Measurements from ENCODE around the gene CACNA2D2.
A peak's percentile ranks its signal among the peaks of the same experiment; 100 is the strongest.

The CACNA2D2 gene

DNA sequence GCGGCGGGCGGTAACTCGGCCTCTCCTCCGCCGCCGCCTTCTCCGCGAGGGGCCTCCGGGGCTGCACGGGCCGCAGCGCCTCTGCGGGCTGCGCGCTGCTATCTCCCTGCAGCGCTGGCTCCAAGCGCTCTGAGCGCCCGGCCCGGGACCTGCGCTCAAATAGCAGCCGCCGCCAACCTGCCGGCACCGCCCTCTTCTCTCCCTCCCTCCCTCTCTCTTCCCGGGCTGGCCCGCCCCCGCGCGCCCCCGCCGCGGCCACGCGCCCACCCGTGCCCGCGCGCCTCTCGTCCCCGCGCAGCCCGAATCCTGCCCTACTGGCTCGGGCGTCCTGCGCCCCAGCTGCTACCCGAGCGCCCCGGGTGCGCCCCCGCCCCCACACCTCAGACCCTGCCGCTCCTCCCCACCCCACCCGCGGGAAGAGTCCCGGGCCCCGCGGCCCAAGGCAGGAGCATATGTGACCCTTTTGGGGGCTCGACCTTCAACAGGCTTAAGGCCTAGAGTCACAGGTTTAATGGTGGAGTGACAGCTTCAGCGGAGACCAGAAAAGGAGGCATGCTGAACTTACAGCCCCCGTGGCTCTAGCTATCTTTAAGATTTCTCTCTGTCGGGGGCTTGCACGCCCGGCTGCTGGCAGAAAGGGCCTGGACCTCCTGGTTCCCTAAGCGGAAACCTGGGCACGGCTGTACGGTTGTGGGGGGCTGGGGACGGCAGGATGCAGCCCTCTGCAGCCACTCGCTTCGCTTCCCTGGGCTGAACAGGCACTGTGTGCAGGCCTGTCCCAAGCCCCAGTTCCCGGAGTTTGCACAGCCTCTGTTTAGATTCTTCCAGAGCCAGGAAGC, at the start of gene CACNA2D2:
Gene CACNA2D2 (minus strand): TSS at position 131 of the 839 bp plus-strand sequence. CDS start 211 bp downstream, outside the sequence.
- peak; percentile 65 for DNase-seq (ENCODE audit: low spot score)

GRCh38 chr3:50552598-50552997, 49.2 kb upstream of the CACNA2D2 start:
- no peak for DNase-seq (ENCODE audit: low spot score)

DNA sequence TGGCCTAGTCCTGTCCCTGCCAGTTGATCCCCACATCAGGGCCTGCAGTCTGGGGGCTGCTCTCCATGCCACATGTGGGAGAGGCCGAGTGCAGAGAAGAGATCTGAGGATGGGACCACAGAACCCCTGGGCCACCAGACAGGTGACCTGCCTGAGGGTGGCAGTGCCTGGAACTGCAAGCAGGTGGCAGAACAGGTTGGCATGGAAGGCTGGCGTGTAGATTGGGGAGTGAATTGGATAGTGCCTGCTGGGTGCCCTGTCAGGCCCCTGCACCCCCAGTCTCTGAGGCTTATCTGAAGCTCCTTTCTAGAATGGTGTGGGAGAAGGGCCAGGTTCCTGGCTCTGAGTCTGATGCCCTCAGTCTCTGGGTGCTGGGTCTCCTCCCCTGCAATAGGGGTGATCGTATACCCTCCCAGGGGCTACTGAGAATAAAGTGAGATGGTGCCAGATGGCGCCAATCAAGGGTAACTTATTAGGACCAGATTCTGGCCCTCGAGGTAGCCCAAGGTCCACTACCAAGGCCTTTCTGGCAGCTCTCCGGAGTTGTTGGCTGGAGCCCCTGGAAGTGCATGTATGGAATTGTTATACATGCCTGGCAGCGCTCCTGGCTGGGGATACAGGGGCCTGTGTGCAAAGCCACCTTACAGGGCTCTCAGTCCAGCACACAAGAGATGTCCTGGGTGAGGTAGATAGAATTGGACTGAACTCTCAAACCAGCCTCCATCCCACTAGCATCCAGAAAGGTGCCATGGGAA, 48.4 kb upstream of the CACNA2D2 start:
- DNase-seq (ENCODE audit: low spot score): no peak

- DNase-seq (ENCODE audit: low spot score): no peak
Observed at GRCh38 chr3:50551054-50551659, 47.7 kb upstream of the CACNA2D2 start.

DNA sequence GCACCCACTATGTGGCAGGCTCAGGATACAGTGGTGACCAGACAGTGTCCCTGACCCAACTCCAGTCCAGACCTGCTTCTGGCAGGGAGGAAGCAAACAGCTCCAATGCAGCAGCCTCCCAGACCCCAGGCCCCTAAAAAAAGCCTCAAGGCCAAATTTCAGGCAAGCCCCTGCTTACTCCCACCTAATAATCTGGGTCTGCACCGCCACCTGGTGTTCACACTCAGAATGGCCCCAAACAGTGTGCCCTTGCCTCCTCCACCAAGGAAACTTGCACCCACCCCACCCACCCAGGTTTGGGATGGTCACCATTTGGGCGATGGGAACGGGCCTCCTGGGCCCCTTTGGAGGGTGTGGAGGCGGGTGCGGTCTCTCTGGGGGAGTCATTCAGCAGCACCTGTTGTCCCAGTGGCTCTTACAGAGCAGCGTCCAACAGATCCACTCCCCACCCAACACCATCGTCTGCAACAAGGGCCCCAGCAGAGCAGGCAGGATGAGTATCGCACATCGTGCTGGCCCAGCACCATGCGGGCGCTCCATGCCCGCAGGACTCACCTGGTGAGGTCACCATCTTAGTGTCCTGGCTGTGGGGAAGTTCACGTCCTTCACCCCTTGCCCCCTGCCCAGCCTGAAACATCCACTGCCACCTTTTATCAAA, 46.8 kb upstream of the CACNA2D2 start:
- peak; percentile 64 for DNase-seq (ENCODE audit: low spot score)

DNA sequence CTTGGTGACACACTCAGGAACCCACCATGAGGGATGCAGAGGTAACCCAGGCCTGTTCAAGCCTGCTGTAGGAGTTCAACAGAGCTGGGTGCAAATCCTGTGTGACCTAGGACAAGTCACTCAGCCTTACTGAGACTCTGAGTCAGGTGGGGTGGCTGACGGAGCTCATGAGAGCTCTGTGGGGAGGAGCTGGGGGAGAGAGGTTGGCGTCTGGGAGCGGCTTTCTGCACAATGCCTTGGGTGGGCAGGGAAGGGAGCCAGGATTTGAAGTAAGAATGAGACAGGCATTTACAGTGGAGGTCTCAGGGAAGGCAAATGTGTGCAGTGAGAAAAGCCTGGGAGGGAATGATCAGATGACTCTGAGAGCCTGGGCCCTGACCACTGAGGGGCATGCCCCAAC, 45.8 kb upstream of the CACNA2D2 start:
- DNase-seq (ENCODE audit: low spot score): no peak

DNA sequence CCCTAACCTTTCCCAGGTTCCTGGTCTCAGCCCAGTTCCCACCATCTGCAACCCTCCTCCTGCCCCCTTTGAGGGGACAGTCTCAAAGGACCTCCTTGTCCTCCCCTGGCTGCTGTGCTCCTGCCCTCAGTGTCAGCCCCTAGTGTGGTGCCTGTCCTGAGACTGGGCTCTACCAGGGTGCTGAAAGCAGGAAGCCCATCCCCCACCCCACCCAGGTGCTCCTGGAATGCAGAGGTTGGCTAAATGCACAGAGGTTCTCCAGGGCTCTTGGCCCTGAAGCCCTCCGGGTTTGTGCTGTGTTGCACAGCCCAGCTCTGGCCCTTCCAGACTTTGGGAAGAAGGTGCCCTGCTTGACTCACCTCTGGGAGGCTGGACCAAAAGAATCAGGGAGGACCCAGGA, 42.3 kb upstream of the CACNA2D2 start:
- no peak for DNase-seq (ENCODE audit: low spot score)

DNA sequence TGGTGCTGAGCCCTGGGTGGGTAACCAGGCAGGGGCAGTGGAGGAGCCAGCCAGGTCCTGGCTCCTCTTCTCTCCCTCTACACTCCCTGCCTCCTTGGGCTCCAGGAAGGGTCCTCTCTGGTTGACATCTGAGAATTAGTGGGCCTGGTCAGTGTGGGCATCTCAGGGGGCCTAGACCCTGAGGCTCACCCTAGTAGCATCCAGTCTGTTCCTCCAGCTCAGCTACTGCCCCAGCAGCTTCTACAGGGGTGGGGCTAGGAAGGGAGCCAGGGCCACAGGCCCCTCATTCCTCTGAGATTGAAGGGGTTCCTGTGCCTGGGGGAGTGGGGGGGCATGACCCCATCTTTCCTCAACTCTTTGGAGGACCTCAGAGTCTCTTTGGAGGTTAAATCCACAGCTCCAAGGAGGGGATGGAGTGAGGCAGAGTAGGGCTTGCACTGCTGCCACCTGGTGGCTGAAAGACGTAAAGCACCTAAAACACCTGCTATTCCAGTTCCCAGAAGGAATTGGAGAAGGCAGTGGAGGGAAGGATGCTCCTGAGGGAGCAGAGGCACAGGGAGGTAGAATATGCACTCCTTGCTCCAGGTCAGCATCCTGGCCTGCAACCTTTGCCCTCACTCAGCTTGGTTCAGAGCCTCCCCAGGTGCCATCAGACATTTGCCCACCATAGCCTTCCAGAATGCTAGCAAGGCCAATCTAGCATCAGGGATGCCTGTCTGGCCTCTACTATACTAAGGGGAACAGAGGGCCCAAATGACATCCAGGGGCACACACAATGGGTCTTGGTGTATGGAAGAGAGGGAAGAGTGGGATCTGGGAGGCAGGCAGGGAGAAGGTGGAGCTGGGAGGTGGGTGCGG, 39.0 kb upstream of the CACNA2D2 start:
- DNase-seq (ENCODE audit: low spot score): peak; percentile 91

- no peak for DNase-seq (ENCODE audit: low spot score)
Observed at GRCh38 chr3:50539356-50540286, 36.2 kb upstream of the CACNA2D2 start.

DNA sequence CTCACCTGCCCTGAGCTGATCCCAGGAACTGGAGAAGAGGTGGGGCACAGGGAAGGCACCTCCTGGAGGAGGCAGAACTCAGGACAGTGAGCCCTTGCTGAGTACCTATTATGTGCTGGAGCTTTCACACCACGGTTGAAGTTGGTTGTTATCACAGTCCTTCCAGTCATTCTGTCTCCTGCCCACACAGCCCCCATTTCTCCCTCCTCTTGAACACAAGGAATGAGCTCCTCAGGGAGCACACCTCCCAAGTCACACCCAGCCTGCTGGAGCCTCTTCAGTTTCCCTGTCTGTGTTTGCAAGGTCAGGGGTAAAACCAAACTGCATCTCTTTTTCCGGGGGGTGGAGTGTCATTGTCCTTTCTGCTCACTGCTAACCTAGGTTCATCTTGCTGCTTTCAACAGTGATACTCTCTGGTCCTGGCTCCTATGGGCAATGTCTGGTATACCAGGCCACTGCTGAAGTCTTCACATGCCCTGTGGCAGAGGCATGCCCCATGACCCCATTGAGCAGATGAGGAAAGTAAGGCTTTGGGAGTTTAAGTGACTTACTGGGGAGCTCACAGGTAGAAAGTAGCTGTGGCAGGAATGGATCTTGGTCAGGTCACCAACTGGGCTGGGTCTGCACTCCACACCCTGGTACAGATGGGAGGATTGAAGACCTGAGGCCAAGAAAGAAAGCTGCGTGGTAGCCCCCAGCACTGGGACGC, 34.1 kb upstream of the CACNA2D2 start:
- no peak for DNase-seq (ENCODE audit: low spot score)

GRCh38 chr3:50536471-50537180, 33.2 kb upstream of the CACNA2D2 start:
- no peak for DNase-seq (ENCODE audit: low spot score)

DNA sequence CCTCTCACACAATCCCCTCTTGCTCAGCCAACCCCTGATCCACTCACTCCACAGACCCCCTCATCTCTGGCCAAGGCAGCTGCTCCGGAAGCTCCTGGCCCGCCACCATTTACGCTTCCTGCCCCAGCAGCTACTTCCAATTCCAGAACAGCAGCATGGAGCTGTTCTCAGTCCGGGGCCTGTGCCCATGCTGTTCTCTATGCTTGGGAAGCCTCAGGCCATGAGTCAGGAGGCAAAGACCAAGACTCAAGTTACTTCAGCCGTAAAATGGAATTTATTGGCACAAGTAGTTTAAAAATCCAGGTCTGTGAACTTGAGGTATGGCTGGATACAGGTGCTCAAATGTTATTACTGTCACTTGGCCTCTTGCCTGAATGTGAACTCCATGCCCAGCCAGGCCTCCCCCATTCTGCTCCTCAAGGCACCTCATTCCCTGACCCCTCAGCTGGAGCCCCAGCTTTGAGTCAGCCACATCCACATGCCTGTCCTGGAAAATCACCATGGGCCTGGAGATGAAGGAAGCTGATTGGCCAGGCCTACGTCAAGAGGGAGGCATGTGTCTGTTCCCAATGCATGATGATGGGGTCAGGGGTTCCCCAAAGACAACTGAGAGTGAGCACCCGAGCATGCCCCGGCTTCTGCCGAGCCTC, 31.4 kb upstream of the CACNA2D2 start:
- DNase-seq (ENCODE audit: low spot score): no peak

DNA sequence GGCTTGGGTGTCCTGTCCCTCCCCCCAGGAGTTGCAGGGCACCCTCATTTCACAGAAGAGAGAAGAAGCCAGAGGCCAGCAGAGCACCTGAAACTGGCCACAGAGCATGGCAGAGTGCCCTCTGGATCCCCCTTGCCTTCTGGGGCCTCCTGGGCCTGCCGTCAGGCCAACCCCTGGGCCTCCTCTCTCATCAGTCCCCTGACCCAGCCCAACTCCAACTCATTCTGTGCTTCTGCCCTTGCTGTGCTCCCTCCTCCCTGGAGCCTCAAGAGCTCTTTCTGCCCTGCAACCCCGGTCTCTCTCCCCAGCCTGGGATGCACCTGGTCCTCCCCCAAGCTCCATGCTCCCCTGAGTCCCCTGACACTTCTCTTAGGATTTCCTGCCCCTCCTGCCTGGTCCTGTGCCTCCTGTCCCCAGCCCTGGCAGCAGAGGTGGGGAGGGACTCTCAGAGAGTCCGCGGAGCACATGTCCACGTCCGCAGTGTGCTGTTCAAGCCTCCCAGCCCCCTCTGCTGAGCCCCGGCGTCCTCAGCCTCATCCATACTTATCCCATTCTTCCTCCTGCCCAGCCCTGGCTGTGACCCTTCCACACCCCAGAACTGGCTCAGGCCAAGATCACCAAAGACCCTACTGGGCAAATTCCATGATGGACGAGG, 30.5 kb upstream of the CACNA2D2 start:
- no peak for DNase-seq (ENCODE audit: low spot score)

GRCh38 chr3:50533316-50533715, 29.9 kb upstream of the CACNA2D2 start:
- DNase-seq (ENCODE audit: low spot score): no peak

- no peak for DNase-seq (ENCODE audit: low spot score)
Observed at GRCh38 chr3:50532062-50532705, 28.8 kb upstream of the CACNA2D2 start.

- DNase-seq (ENCODE audit: low spot score): no peak
Observed at GRCh38 chr3:50531201-50531600, 27.8 kb upstream of the CACNA2D2 start.

Data from HuH-7.5 (cell line).